ENCODE results near the gene PTAFR. TPM values are rescaled to one million over a fixed set of nuclear protein-coding genes. Genes with fewer than 3 reads are reported as not detected.

PTAFR gene
- total and polyA plus RNA-seq, 2 of the 4 experiments (the other 2 are of a cell fraction) = 0.17 to 0.18 TPM

GRCh38 chr1:28156821-28157220 lies 19.7 kb downstream of the PTAFR start:
- TF ChIP-seq CHD1 (IDR thresholded peaks at IDR 0.05; ENCODE audit: low read depth, low read length) (no peak), CEBPB (IDR thresholded peaks at IDR 0.05; ENCODE audit: low read depth, low read length) (0 out of 2 replicates have a peak, but pooled peaks have one; percentile 1), ELK1 (IDR thresholded peaks at IDR 0.05; ENCODE audit: borderline replicate concordance, low read depth, low read length) (no peak), FOS (IDR thresholded peaks at IDR 0.05; ENCODE audit: low read depth, low read length) (no peak), NFE2L2 (IDR thresholded peaks at IDR 0.05; ENCODE audit: low read depth, low read length) (no peak), BHLHE40 (IDR thresholded peaks at IDR 0.05; ENCODE audit: low read depth, low read length) (no peak)
- Histone ChIP-seq H3K79me1 (ENCODE audit: low read depth in 1 of 2, low read length in 2 of 2) (no peaks in the 10 kb centered on the region; a peak in 1 of 4 replicates), H2BK15ac (ENCODE audit: low read depth, low read length) (0 out of 3 replicates have a peak overlapping the region, but pooled peaks have one; percentile 52), H3K4me3 (ENCODE audit: insufficient read depth, low read depth, low read length) (no peak overlapping the region), H3K4ac (ENCODE audit: low read depth, low read length) (peak overlapping the region; percentile 71), H3K4me2 (ENCODE audit: low read depth, low read length) (peak overlapping the region; percentile 44), H4K5ac (ENCODE audit: low read depth, low read length) (peak overlapping the region; percentile 89), H3K14ac (replicated peaks; ENCODE audit: low read depth, low read length) (peak overlapping the region; percentile 33; the same call in 1 of the 2 replicates), H2AK9ac (replicated peaks; ENCODE audit: low read depth, low read length, poor library complexity) (no peak overlapping the region), H3K27me3 (ENCODE audit: control insufficient read depth, insufficient read depth, low read length) (no peaks in the 10 kb centered on the region), H3K9me3 (ENCODE audit: control insufficient read depth, insufficient read depth, low read length) (no peaks in the 10 kb centered on the region), H3K4me1 (ENCODE audit: control insufficient read depth, insufficient read depth, low read length) (peaks cover 24% of the 10 kb centered on the region), H3K36me3 (ENCODE audit: control insufficient read depth, insufficient read depth, low read length) (no peaks in the 10 kb centered on the region), H2BK20ac (ENCODE audit: low read depth, low read length) (peak overlapping the region; percentile 80), H3K9me1 (ENCODE audit: insufficient read depth, low read length) (peaks cover 21% of the 10 kb centered on the region), H2AFZ (replicated peaks; ENCODE audit: low read length, poor library complexity) (peak overlapping the region; percentile 9), H3K18ac (ENCODE audit: low read depth, low read length) (peak overlapping the region; percentile 97), H3K56ac (ENCODE audit: extremely low read depth, insufficient read depth, low read length) (peak overlapping the region; percentile 39; the same call in 1 of the 2 replicates), H2BK120ac (ENCODE audit: low read depth, low read length) (peak overlapping the region; percentile 92), H4K8ac (ENCODE audit: low read depth in 2 of 2, low read length in 2 of 2) (peak overlapping the region in 1 of 2 experiments; percentile 74; a peak in 2 of 4 replicates), H2AK5ac (ENCODE audit: low read depth, low read length) (peak overlapping the region; percentile 88), H2BK5ac (ENCODE audit: low read depth, low read length, poor library complexity, severe bottlenecking) (peak overlapping the region; percentile 81), H4K91ac (ENCODE audit: insufficient read depth, low read depth, low read length) (peak overlapping the region; percentile 67), H4K20me1 (ENCODE audit: insufficient read depth, low read length) (no peaks in the 10 kb centered on the region), H3K23ac (ENCODE audit: low read depth, low read length) (0 out of 2 replicates have a peak overlapping the region, but pooled peaks have one; percentile 8), H3K27ac (ENCODE audit: insufficient read depth, low read length) (peak overlapping the region; percentile 99), H3K9ac (ENCODE audit: low read depth, low read length) (peak overlapping the region; percentile 67; the same call in 1 of the 2 replicates)
- intact Hi-C loops (cut with micrococcal nuclease) (no loop called here), dilution Hi-C loops (cut with HindIII; ENCODE audit: low sequenced_read_pairs, unreplicated experiment) (no loop called here), in situ Hi-C loops (cut with MboI; ENCODE audit: low sequenced_read_pairs) (no loop called here)
- no peak for DNase-seq
- no TSS peak for BruUV-seq (replicated peaks)
- CTCF ChIA-PET = no interaction called here
- POLR2A ChIA-PET (ENCODE audit: unreplicated experiment) = no interaction called here
- peak; percentile 13 for ATAC-seq (ENCODE audit: low read depth)
- 73% methylated on average over 3 of the region's 4 CpGs; no CpG with 5 or more reads in 1 of the 2 experiments for WGBS, 2 experiments (ENCODE audit: extremely low coverage in 2 of 2, insufficient read length in 1 of 2)
